GM12878 (cell line): ENCODE data around the gene ZNF225. TPM values are rescaled to one million over a fixed set of nuclear protein-coding genes. Genes with fewer than 3 reads are reported as not detected.
A peak's percentile ranks its signal among the peaks of the same experiment; 100 is the strongest.

ENCODE experiments used
- ATF2 ChIP-seq: IDR thresholded peaks from 2 replicates; pipeline ENCODE4 v1.6.1; 2012; ENCODE audit warnings: low read length, inconsistent platforms
- CBFB ChIP-seq: IDR thresholded peaks from 2 replicates; pipeline ENCODE4 v1.6.1; 2016; ENCODE audit warnings: antibody characterized with exemption, low read depth
- CBX5 ChIP-seq: sonication (generic); IDR thresholded peaks from 2 replicates; pipeline ENCODE4 v1.6.1; 2016; ENCODE audit warnings: low read depth, moderate library complexity, mild to moderate bottlenecking, inconsistent platforms
- CHD2 ChIP-seq: IDR thresholded peaks from 2 replicates; pipeline ENCODE4 v1.6.1; 2011; ENCODE audit warnings: low read depth, low read length, improper control_type of control experiment, borderline replicate concordance
- CREB1 ChIP-seq: IDR thresholded peaks from 2 replicates; pipeline ENCODE4 v1.6.1; 2012; ENCODE audit warnings: low read depth, mild to moderate bottlenecking, inconsistent platforms
- CREM ChIP-seq: IDR thresholded peaks from 2 replicates; pipeline ENCODE4 v1.6.1; 2014; ENCODE audit warnings: antibody characterized with exemption, low read depth
- ETV6 ChIP-seq, 2 experiments: fragments of 450-650 bp in 1 of 2; IDR thresholded peaks in 1 of 2; conservative IDR thresholded peaks in 1 of 2; 2 replicates each; pipeline ENCODE4 v1.6.1; 2014; ENCODE audit warnings: antibody characterized with exemption in 1 of 2, borderline replicate concordance in 1 of 2, low read depth in 1 of 2, mild to moderate bottlenecking in 1 of 2, moderate library complexity in 1 of 2
- GABPA ChIP-seq: IDR thresholded peaks from 2 replicates; pipeline ENCODE4 v1.6.1; 2014; ENCODE audit warnings: antibody characterized with exemption, low read depth, mild to moderate bottlenecking, inconsistent platforms
- KAT2A ChIP-seq: conservative IDR thresholded peaks from 2 replicates; pipeline ENCODE4 v1.6.1; 2011; ENCODE audit warnings: low read depth, low read length; ENCODE audit not compliant: control insufficient read depth
- NFXL1 ChIP-seq: fragments of 450-650 bp; IDR thresholded peaks from 2 replicates; pipeline ENCODE4 v1.6.1; 2017; ENCODE audit warnings: antibody characterized with exemption, mild to moderate bottlenecking, borderline replicate concordance
- POLR2AphosphoS5 ChIP-seq: IDR thresholded peaks from 2 replicates; pipeline ENCODE4 v1.6.1; 2011; ENCODE audit warnings: mild to moderate bottlenecking, low read length, inconsistent platforms
- POU2F2 ChIP-seq: IDR thresholded peaks from 3 replicates; pipeline ENCODE4 v1.6.1; 2011; ENCODE audit warnings: low read depth, mild to moderate bottlenecking, low read length, borderline replicate concordance
- RELB ChIP-seq: fragments of 450-650 bp; IDR thresholded peaks from 2 replicates; pipeline ENCODE4 v1.6.1; 2017; ENCODE audit warnings: low read depth, mild to moderate bottlenecking, moderate library complexity
- SIN3A ChIP-seq: IDR thresholded peaks from 2 replicates; pipeline ENCODE4 v1.6.1; 2012; ENCODE audit warnings: low read depth, low read length, improper control_type of control experiment
- SMC3 ChIP-seq: IDR thresholded peaks from 2 replicates; pipeline ENCODE4 v1.6.1; 2011; ENCODE audit warnings: low read length, improper control_type of control experiment, borderline replicate concordance
- SPI1 ChIP-seq: IDR thresholded peaks from 2 replicates; pipeline ENCODE4 v1.6.1; 2011; ENCODE audit warnings: low read depth, mild to moderate bottlenecking, low read length, moderate library complexity, borderline replicate concordance; ENCODE audit not compliant: insufficient read depth
- SREBF1 ChIP-seq: IDR thresholded peaks from 2 replicates; pipeline ENCODE4 v1.6.1; 2012; ENCODE audit warnings: mild to moderate bottlenecking, low read length
- TAF1 ChIP-seq: IDR thresholded peaks from 2 replicates; pipeline ENCODE4 v1.6.1; 2011; ENCODE audit warnings: mild to moderate bottlenecking, low read depth, low read length, borderline replicate concordance
- YY1 ChIP-seq: IDR thresholded peaks from 2 replicates; pipeline ENCODE4 v1.6.1; 2011; ENCODE audit warnings: low read depth, mild to moderate bottlenecking, low read length
- ZBTB40 ChIP-seq: fragments of 450-650 bp; IDR thresholded peaks from 2 replicates; pipeline ENCODE4 v1.6.1; 2016; ENCODE audit warnings: mild to moderate bottlenecking, moderate library complexity, borderline replicate concordance
- ZNF207 ChIP-seq: fragments of 450-650 bp; IDR thresholded peaks from 2 replicates; pipeline ENCODE4 v1.6.1; 2014; ENCODE audit warnings: antibody characterized with exemption, mild to moderate bottlenecking, borderline replicate concordance
- polyA plus RNA-seq, 11 experiments: library from polyadenylated mRNA; depleted of rRNA in 4 of 11; unstranded in 6 of 11; stranded (reverse) in 5 of 11; fragments of >200 nt; fragmentation: Nextera tagmentation in 4 of 11; fragmentation: Illumina TruSeq in 1 of 11; extraction: Ambion mirVana in 4 of 11; extraction: Trizol in 1 of 11; gene quantifications; 1 replicate in 1 of 11; 2 replicates in 10 of 11; pipeline versions ENCODE4 v1.2.1 to v1.2.3, GENCODE V29; 2011 to 2016; ENCODE audit warnings: inconsistent platforms in 2 of 11, missing spikeins in 2 of 11, low read depth in 1 of 11
- total RNA-seq, 4 experiments: library from RNA; depleted of rRNA in 3 of 4; stranded (reverse); fragments of >200 nt in 3 of 4; fragmentation: Illumina TruSeq in 1 of 4; extraction: Trizol in 1 of 4; gene quantifications; 2 replicates each; pipeline versions ENCODE4 v1.2.1 to v1.2.3, GENCODE V29; 2013 to 2021

The ZNF225 gene
- total and polyA plus RNA-seq, 10 of the 15 experiments (the other 5 are each of a cell fraction or from before 2014, with no cell fraction given) = 1.3 to 4.4 (median 2.6) TPM

GRCh38 chr19:44093931-44094765 is 19.1 kb upstream of the ZNF225 start, which contains the start of gene ZNF224 (continued):
- TF ChIP-seq RELB (peak; percentile 47; the same call in 1 of the 2 replicates), SPI1 (peak; percentile 68; the same call in 1 of the 2 replicates), ZNF207 (0 out of 2 replicates have a peak, but pooled peaks have one; percentile 22), POLR2AphosphoS5 (peak; percentile 58; the same call in 1 of the 2 replicates), CBX5 (0 out of 2 replicates have a peak, but pooled peaks have one; percentile 24), YY1 (peak; percentile 83), CREB1 (peak; percentile 86), CREM (peak; percentile 91), CHD2 (peak; percentile 77; the same call in 1 of the 2 replicates), GABPA (peak; percentile 89), ATF2 (no peak), ETV6 (conservative IDR thresholded peaks at IDR 0.05 in 1 of 2, IDR thresholded peaks at IDR 0.05 in 1 of 2; ENCODE audit: borderline replicate concordance in 1 of 2, low read depth in 1 of 2) (peak in 1 of 2 experiments; percentile 32; a peak in 1 of 4 replicates), TAF1 (0 out of 2 replicates have a peak, but pooled peaks have one; percentile 33), CBFB (peak; percentile 61; the same call in 1 of the 2 replicates), SIN3A (peak; percentile 69; the same call in 1 of the 2 replicates), KAT2A (no peak), SREBF1 (peak; percentile 83), ZBTB40 (peak; percentile 89), POU2F2 (no peak), NFXL1 (no peak), SMC3 (no peak)
